Astrocyte (in vitro differentiated cells and primary cell): ENCODE results near the gene NACC1. TPM values are rescaled to one million over a fixed set of nuclear protein-coding genes. Genes with fewer than 3 reads are reported as not detected.

ENCODE experiments used
- DNase-seq: peaks from one replicate; pipeline ENCODE4 v3.0.0-alpha.2; 2010; ENCODE audit warnings: low read depth
- FAIRE-seq: peaks from 2 replicates; lab custom pipeline; 2011; peaks lifted over from hg19 to GRCh38; lab: Jason Lieb, UNC
- H2AFZ ChIP-seq: 2 replicates; pipeline ENCODE4 v1.6.0; 2012; ENCODE audit warnings: low read depth, low read length, inconsistent platforms
- H3K27ac ChIP-seq: 2 replicates; pipeline ENCODE4 v1.5.1; 2011; ENCODE audit warnings: low read depth, low read length, inconsistent platforms
- H3K27me3 ChIP-seq: 2 replicates; pipeline ENCODE4 v1.6.0; 2011; ENCODE audit warnings: low read length, inconsistent platforms; ENCODE audit not compliant: insufficient read depth
- H3K36me3 ChIP-seq: 2 replicates; pipeline ENCODE4 v1.5.1; 2011; ENCODE audit warnings: low read length, inconsistent platforms; ENCODE audit not compliant: insufficient read depth
- H3K4me1 ChIP-seq: 2 replicates; pipeline ENCODE4 v1.5.1; 2011; ENCODE audit warnings: low read length, inconsistent platforms; ENCODE audit not compliant: insufficient read depth
- H3K4me2 ChIP-seq: 2 replicates; pipeline ENCODE4 v1.6.0; 2012; ENCODE audit warnings: low read length, inconsistent platforms
- H3K4me3 ChIP-seq: 2 replicates; pipeline ENCODE4 v1.5.1; 2011; ENCODE audit warnings: low read depth, mild to moderate bottlenecking, low read length, inconsistent platforms; ENCODE audit not compliant: insufficient read depth
- H3K79me2 ChIP-seq: 2 replicates; pipeline ENCODE4 v1.6.0; 2012; ENCODE audit warnings: mild to moderate bottlenecking, low read length, inconsistent platforms; ENCODE audit not compliant: insufficient read depth
- H3K9ac ChIP-seq: 2 replicates; pipeline ENCODE4 v1.6.0; 2012; ENCODE audit warnings: mild to moderate bottlenecking, low read length, inconsistent platforms
- H3K9me3 ChIP-seq: 2 replicates; pipeline ENCODE4 v1.5.1; 2012; ENCODE audit warnings: low read depth, mild to moderate bottlenecking, low read length, inconsistent platforms; ENCODE audit not compliant: insufficient read depth
- H4K20me1 ChIP-seq: 2 replicates; pipeline ENCODE4 v1.6.0; 2012; ENCODE audit warnings: low read length, inconsistent platforms; ENCODE audit not compliant: insufficient read depth
- H3K27ac Mint-ChIP-seq: one replicate; pipeline ENCODE4 v1.8.0; 2021; ENCODE audit warnings: mild to moderate bottlenecking, mixed read lengths; ENCODE audit not compliant: unreplicated experiment
- H3K27me3 Mint-ChIP-seq: one replicate; pipeline ENCODE4 v1.8.0; 2021; ENCODE audit warnings: low read depth, mixed read lengths; ENCODE audit not compliant: unreplicated experiment
- H3K36me3 Mint-ChIP-seq: one replicate; pipeline ENCODE4 v1.8.0; 2021; ENCODE audit warnings: low read depth, mixed read lengths; ENCODE audit not compliant: unreplicated experiment
- H3K4me1 Mint-ChIP-seq: one replicate; pipeline ENCODE4 v1.8.0; 2021; ENCODE audit warnings: low read depth, mixed read lengths; ENCODE audit not compliant: unreplicated experiment
- H3K4me3 Mint-ChIP-seq: one replicate; pipeline ENCODE4 v1.8.0; 2021; ENCODE audit warnings: mild to moderate bottlenecking, moderate library complexity, mixed read lengths; ENCODE audit not compliant: unreplicated experiment
- H3K9me3 Mint-ChIP-seq: one replicate; pipeline ENCODE4 v1.8.0; 2021; ENCODE audit warnings: mild to moderate bottlenecking, mixed read lengths; ENCODE audit not compliant: unreplicated experiment
- CTCF ChIP-seq: IDR thresholded peaks from 2 replicates; pipeline ENCODE4 v1.5.1; 2011; ENCODE audit warnings: low read depth, mild to moderate bottlenecking, inconsistent platforms, low read length, moderate library complexity; ENCODE audit not compliant: insufficient read depth
- EZH2 ChIP-seq: IDR thresholded peaks from 2 replicates; pipeline ENCODE4 v1.6.1; 2012; ENCODE audit warnings: mild to moderate bottlenecking, low read length, inconsistent platforms; ENCODE audit not compliant: insufficient read depth
- total RNA-seq: library from RNA; stranded (reverse); gene quantifications from 2 replicates; pipeline ENCODE4 v1.2.1, GENCODE V29; 2021

Gene NACC1
- total RNA-seq, 1 donor from 2014 or later, result 104 TPM

- Histone ChIP-seq H3K4me2 (peak overlapping the region; percentile 77), H2AFZ (no peak overlapping the region), H3K27ac (peak overlapping the region; percentile 81), H3K79me2 (peaks cover 1% of the 10 kb centered on the region), H3K9me3 (no peaks in the 10 kb centered on the region), H3K4me1 (peaks cover 47% of the 10 kb centered on the region), H3K9ac (peak overlapping the region; percentile 83), H4K20me1 (no peaks in the 10 kb centered on the region), H3K36me3 (peaks cover 2% of the 10 kb centered on the region), H3K27me3 (no peaks in the 10 kb centered on the region), H3K4me3 (no peak overlapping the region)
- H3K4me3 Mint-ChIP-seq, result peak overlapping the region; percentile 60
- H3K27me3 Mint-ChIP-seq, result peaks cover 31% of the 10 kb centered on the region
- no peak for FAIRE-seq
- peaks cover 21% of the 10 kb centered on the region for H3K4me1 Mint-ChIP-seq
- peaks cover 4% of the 10 kb centered on the region for H3K36me3 Mint-ChIP-seq
- no peak for DNase-seq
- no peak for TF ChIP-seq CTCF
- TF ChIP-seq EZH2, result no peak
- peak overlapping the region; percentile 90 for H3K27ac Mint-ChIP-seq
- no peaks in the 10 kb centered on the region for H3K9me3 Mint-ChIP-seq
These were observed 25.9 kb upstream of the NACC1 start for GRCh38 chr19:13092158-13092543.

GRCh38 chr19:13092606-13093235 lies 25.3 kb upstream of the NACC1 start:
- Mint-ChIP-seq H3K27me3 (peaks cover 31% of the 10 kb centered on the region), H3K4me3 (no peak overlapping the region), H3K36me3 (peaks cover 4% of the 10 kb centered on the region), H3K27ac (peak overlapping the region; percentile 90), H3K9me3 (no peaks in the 10 kb centered on the region), H3K4me1 (peaks cover 21% of the 10 kb centered on the region)
- Histone ChIP-seq H3K36me3 (no peaks in the 10 kb centered on the region), H3K9ac (peak overlapping the region; percentile 83), H3K4me3 (no peak overlapping the region), H2AFZ (no peak overlapping the region), H3K9me3 (no peaks in the 10 kb centered on the region), H3K4me1 (peaks cover 47% of the 10 kb centered on the region), H3K79me2 (no peaks in the 10 kb centered on the region), H3K4me2 (peak overlapping the region; percentile 77), H4K20me1 (no peaks in the 10 kb centered on the region), H3K27me3 (no peaks in the 10 kb centered on the region), H3K27ac (peak overlapping the region; percentile 81)
- TF ChIP-seq CTCF (no peak), EZH2 (no peak)
- DNase-seq, result peak; percentile 86
- FAIRE-seq, result no peak

- Mint-ChIP-seq H3K4me3 (no peak overlapping the region), H3K27ac (no peak overlapping the region), H3K9me3 (no peaks in the 10 kb centered on the region), H3K36me3 (peaks cover 2% of the 10 kb centered on the region), H3K4me1 (peaks cover 21% of the 10 kb centered on the region), H3K27me3 (peaks cover 30% of the 10 kb centered on the region)
- H3K36me3 ChIP-seq, result no peaks in the 10 kb centered on the region
- H3K4me3 ChIP-seq, result no peak overlapping the region
- peak overlapping the region; percentile 21 for H3K9ac ChIP-seq
- FAIRE-seq, result no peak
- no peak overlapping the region for H2AFZ ChIP-seq
- H3K9me3 ChIP-seq, result no peaks in the 10 kb centered on the region
- DNase-seq, result peak; percentile 68
- TF ChIP-seq EZH2, result no peak
- peak; percentile 63 for TF ChIP-seq CTCF
- no peak overlapping the region for H3K4me2 ChIP-seq
- H3K27ac ChIP-seq, result no peak overlapping the region
- H4K20me1 ChIP-seq, result no peaks in the 10 kb centered on the region
- H3K27me3 ChIP-seq, result no peaks in the 10 kb centered on the region
- H3K4me1 ChIP-seq, result peaks cover 47% of the 10 kb centered on the region
- no peaks in the 10 kb centered on the region for H3K79me2 ChIP-seq
These were observed 24.5 kb upstream of the NACC1 start for GRCh38 chr19:13093407-13094105.
